H1 (cell line): Measurements from ENCODE around the gene ACSL3. TPM values are rescaled to one million over a fixed set of nuclear protein-coding genes. Genes with fewer than 3 reads are reported as not detected.

ENCODE experiments used
- polyA plus RNA-seq, 7 experiments: library from polyadenylated mRNA; depleted of rRNA in 3 of 7; stranded (reverse) in 5 of 7; unstranded in 2 of 7; fragments of >200 nt in 5 of 7; fragments of 200-250 nt in 2 of 7; gene quantifications; 1 replicate in 5 of 7; 2 replicates in 1 of 7; 4 replicates in 1 of 7; pipeline versions ENCODE4 v1.2.1 to v1.2.3, GENCODE V29; 2011 to 2013; ENCODE audit warnings: missing spikeins in 2 of 7, mixed read lengths in 2 of 7
- total RNA-seq: library from RNA; stranded (reverse); fragmentation: NEBNext Ultra II Directional; extraction: Animal tissue kit (Norgen Biotek cat#: 25700); gene quantifications from 2 replicates; pipeline ENCODE4 v1.2.1, GENCODE V29; 2021

Gene ACSL3
- total and polyA plus RNA-seq, 2 of the 8 experiments (the other 6 are each of a cell fraction or from before 2014, with no cell fraction given) = 37.5 to 98.1 TPM

Other genes with a start within 250 kb of the ACSL3 start
- 36.1 and 37.9 TPM in 2 replicates for gene FARSB, start 204.9 kb upstream of the ACSL3 start, total RNA-seq
- gene FARSB, start 204.9 kb upstream of the ACSL3 start, polyA plus RNA-seq (2011; rRNA removed) = 13.1 and 21.0 TPM in 2 replicates
- gene MOGAT1, start 189.4 kb upstream of the ACSL3 start, total RNA-seq = 0.31 and 0.67 TPM in 2 replicates
- gene MOGAT1, start 189.4 kb upstream of the ACSL3 start, polyA plus RNA-seq (2011; rRNA removed) = 0.11 TPM in 2 replicates
- 0.09 TPM in 1 of 2 replicates, not detected in the other for gene KCNE4, start 191.2 kb downstream of the ACSL3 start, total RNA-seq
- gene KCNE4, start 191.2 kb downstream of the ACSL3 start, polyA plus RNA-seq (2011; rRNA removed) = 0.03 and 0.08 TPM in 2 replicates